ENCODE results near the gene PLCB1. TPM values are rescaled to one million over a fixed set of nuclear protein-coding genes. Genes with fewer than 3 reads are reported as not detected.

Gene PLCB1
- total and polyA plus RNA-seq, 2 donors (not counting 3 experiments of a cell fraction or from before 2014, with no cell fraction given): 10.2 to 53.4 TPM

GRCh38 chr20:8601542-8601912 lies 469.5 kb downstream of the PLCB1 start:
- H3K36me3 ChIP-seq (ENCODE audit: control insufficient read depth in 2 of 2, extremely low read depth in 1 of 2, insufficient read depth in 2 of 2, low read length in 2 of 2): no peaks in the 10 kb centered on the region
- H3K79me2 ChIP-seq (ENCODE audit: control insufficient read depth, insufficient read depth, low read length): no peaks in the 10 kb centered on the region
- H3K9me1 ChIP-seq (replicated peaks; ENCODE audit: control insufficient read depth, extremely low read depth, insufficient read depth, low read length): no peaks in the 10 kb centered on the region
- TF ChIP-seq JUN (IDR thresholded peaks at IDR 0.05; ENCODE audit: borderline replicate concordance, insufficient read depth, insufficient read length, low read depth) (no peak), POLR2A (IDR thresholded peaks at IDR 0.05; ENCODE audit: low read depth, low read length) (no peak), GATA2 (IDR thresholded peaks at IDR 0.05; ENCODE audit: insufficient read depth, insufficient read length, low read depth, low read length) (no peak)
- no peak overlapping the region for H3K4me3 ChIP-seq (replicated peaks in 1 of 3; ENCODE audit: insufficient read depth in 1 of 3, low read depth in 1 of 3, low read length in 3 of 3)
- no peaks in the 10 kb centered on the region for H3K4me1 ChIP-seq (ENCODE audit: control insufficient read depth, extremely low read depth, insufficient read depth, low read length)
- no peak overlapping the region for H2AFZ ChIP-seq (ENCODE audit: low read depth, low read length)
- DNase-seq (ENCODE audit: low read depth, low spot score) (no peak), FAIRE-seq (no peak)
- H3K9me3 ChIP-seq (replicated peaks; ENCODE audit: control insufficient read depth, insufficient read depth, low read length): no peaks in the 10 kb centered on the region
- dilution Hi-C loops (cut with MboI; ENCODE audit: extremely low pct_ligation_motif_present, low sequenced_read_pairs): no loop called here
- intact Hi-C loops (cut with micrococcal nuclease): no loop called here
- no peaks in the 10 kb centered on the region for H4K20me1 ChIP-seq (replicated peaks; ENCODE audit: control insufficient read depth, extremely low read depth, insufficient read depth, low read length)
- no peak overlapping the region for H3K9ac ChIP-seq (replicated peaks; ENCODE audit: extremely low read depth, insufficient read depth, low read length)
- no peak overlapping the region for H3K4me2 ChIP-seq (ENCODE audit: insufficient read depth, low read length)
- POLR2A ChIA-PET: no interaction called here
- BruUV-seq (replicated peaks): no TSS peak
- no peaks in the 10 kb centered on the region for H3K27me3 ChIP-seq (ENCODE audit: control insufficient read depth in 2 of 2, insufficient read depth in 2 of 2, low read length in 2 of 2)
- H3K27ac ChIP-seq (ENCODE audit: insufficient read depth, low read depth, low read length): no peak overlapping the region
- CTCF ChIA-PET: no interaction called here

- no TSS peak for BruUV-seq (replicated peaks)
- no peak overlapping the region for H3K4me2 ChIP-seq (ENCODE audit: insufficient read depth, low read length)
- no peak for FAIRE-seq
- no peaks in the 10 kb centered on the region for H3K79me2 ChIP-seq (ENCODE audit: control insufficient read depth, insufficient read depth, low read length)
- H3K36me3 ChIP-seq (ENCODE audit: control insufficient read depth in 2 of 2, extremely low read depth in 1 of 2, insufficient read depth in 2 of 2, low read length in 2 of 2): no peaks in the 10 kb centered on the region
- no peaks in the 10 kb centered on the region for H3K9me3 ChIP-seq (replicated peaks; ENCODE audit: control insufficient read depth, insufficient read depth, low read length)
- H3K4me3 ChIP-seq (replicated peaks in 1 of 3; ENCODE audit: insufficient read depth in 1 of 3, low read depth in 1 of 3, low read length in 3 of 3): no peak overlapping the region
- H3K9ac ChIP-seq (replicated peaks; ENCODE audit: extremely low read depth, insufficient read depth, low read length): no peak overlapping the region
- no peaks in the 10 kb centered on the region for H3K4me1 ChIP-seq (ENCODE audit: control insufficient read depth, extremely low read depth, insufficient read depth, low read length)
- no peaks in the 10 kb centered on the region for H4K20me1 ChIP-seq (replicated peaks; ENCODE audit: control insufficient read depth, extremely low read depth, insufficient read depth, low read length)
- ChIA-PET CTCF (no interaction called here), POLR2A (no interaction called here)
- H2AFZ ChIP-seq (ENCODE audit: low read depth, low read length): no peak overlapping the region
- TF ChIP-seq MAX (IDR thresholded peaks at IDR 0.05; ENCODE audit: insufficient read depth, insufficient read length) (no peak), POLR2A (IDR thresholded peaks at IDR 0.05; ENCODE audit: low read depth, low read length) (no peak), POLR2AphosphoS5 (IDR thresholded peaks at IDR 0.05; ENCODE audit: insufficient read depth, low read depth, low read length) (no peak), JUN (IDR thresholded peaks at IDR 0.05; ENCODE audit: borderline replicate concordance, insufficient read depth, insufficient read length, low read depth) (no peak), FOS (IDR thresholded peaks at IDR 0.05; ENCODE audit: borderline replicate concordance, insufficient read depth, low read length) (no peak), CTCF (IDR thresholded peaks at IDR 0.05; ENCODE audit: extremely low read depth in 1 of 2, insufficient read depth in 1 of 2, low read depth in 1 of 2, low read length in 2 of 2) (no peak), GATA2 (IDR thresholded peaks at IDR 0.05; ENCODE audit: insufficient read depth, insufficient read length, low read depth, low read length) (no peak), MYC (IDR thresholded peaks at IDR 0.05; ENCODE audit: low read depth, low read length) (no peak), EZH2 (IDR thresholded peaks at IDR 0.05; ENCODE audit: borderline replicate concordance, low read depth, low read length, severe bottlenecking) (no peak)
- H3K9me1 ChIP-seq (replicated peaks; ENCODE audit: control insufficient read depth, extremely low read depth, insufficient read depth, low read length): no peaks in the 10 kb centered on the region
- peak; percentile 16 for DNase-seq (ENCODE audit: low read depth, low spot score)
- no peak overlapping the region for H3K27ac ChIP-seq (ENCODE audit: insufficient read depth, low read depth, low read length)
- dilution Hi-C loops (cut with MboI; ENCODE audit: extremely low pct_ligation_motif_present, low sequenced_read_pairs): no loop called here
- intact Hi-C loops (cut with micrococcal nuclease): no loop called here
- H3K27me3 ChIP-seq (ENCODE audit: control insufficient read depth in 2 of 2, insufficient read depth in 2 of 2, low read length in 2 of 2): no peaks in the 10 kb centered on the region
Observed at GRCh38 chr20:8602389-8603116, 470.5 kb downstream of the PLCB1 start.
